Retinal pigment epithelial cell (primary cell): ENCODE results near the gene FBXL20.

ENCODE experiments used
- DNase-seq: peaks from one replicate; pipeline ENCODE4 v3.0.0-alpha.2; 2010; ENCODE audit warnings: low read depth
- H3K4me3 ChIP-seq: 2 replicates; pipeline ENCODE4 v1.5.1; 2011; ENCODE audit warnings: mild to moderate bottlenecking, low read length, control low read depth, moderate library complexity
- CTCF ChIP-seq: conservative IDR thresholded peaks from 2 replicates; pipeline ENCODE4 v1.5.1; 2011; ENCODE audit warnings: low read depth, low read length, control low read depth, inconsistent platforms

Gene FBXL20

GRCh38 chr17:39209317-39210092 is 191.9 kb downstream of the FBXL20 start:
- TF ChIP-seq CTCF, result no peak
- DNase-seq, result no peak
- peak overlapping the region; percentile 41 for H3K4me3 ChIP-seq

GRCh38 chr17:39208893-39209292 is 192.5 kb downstream of the FBXL20 start:
- TF ChIP-seq CTCF, result no peak
- H3K4me3 ChIP-seq, result no peak overlapping the region
- no peak for DNase-seq

GRCh38 chr17:39208136-39208535 is 193.3 kb downstream of the FBXL20 start:
- H3K4me3 ChIP-seq, result no peak overlapping the region
- no peak for DNase-seq
- no peak for TF ChIP-seq CTCF

GRCh38 chr17:39205112-39205526 is 196.3 kb downstream of the FBXL20 start:
- H3K4me3 ChIP-seq, result no peak overlapping the region
- TF ChIP-seq CTCF, result no peak
- no peak for DNase-seq

- H3K4me3 ChIP-seq, result no peak overlapping the region
- no peak for DNase-seq
- TF ChIP-seq CTCF, result no peak
Measured at GRCh38 chr17:39204245-39204644, 197.2 kb downstream of the FBXL20 start.
